Endothelial cell (in vitro differentiated cells): ENCODE data around the gene NEURL1. TPM values are rescaled to one million over a fixed set of nuclear protein-coding genes. Genes with fewer than 3 reads are reported as not detected.
A peak's percentile ranks its signal among the peaks of the same experiment; 100 is the strongest.

ENCODE experiments used
- DNase-seq: peaks from one replicate; pipeline ENCODE4 v3.0.0; 2021; ENCODE audit warnings: low spot score
- H3K27ac Mint-ChIP-seq: one replicate; pipeline ENCODE4 v1.8.0; 2021; ENCODE audit warnings: mixed read lengths, inconsistent platforms; ENCODE audit not compliant: unreplicated experiment
- H3K27me3 Mint-ChIP-seq: one replicate; pipeline ENCODE4 v1.8.0; 2021; ENCODE audit warnings: mild to moderate bottlenecking, moderate library complexity, mixed read lengths, inconsistent platforms; ENCODE audit not compliant: unreplicated experiment
- H3K36me3 Mint-ChIP-seq: one replicate; pipeline ENCODE4 v1.8.0; 2021; ENCODE audit warnings: mild to moderate bottlenecking, low read depth, mixed read lengths, inconsistent platforms; ENCODE audit not compliant: unreplicated experiment
- H3K4me1 Mint-ChIP-seq: one replicate; pipeline ENCODE4 v1.8.0; 2021; ENCODE audit warnings: mild to moderate bottlenecking, mixed read lengths, inconsistent platforms; ENCODE audit not compliant: unreplicated experiment
- H3K4me3 Mint-ChIP-seq: one replicate; pipeline ENCODE4 v1.8.0; 2021; ENCODE audit warnings: mild to moderate bottlenecking, mixed read lengths, inconsistent platforms; ENCODE audit not compliant: unreplicated experiment
- H3K9me3 Mint-ChIP-seq: one replicate; pipeline ENCODE4 v1.8.0; 2021; ENCODE audit warnings: mixed read lengths, inconsistent platforms; ENCODE audit not compliant: unreplicated experiment
- CTCF ChIP-seq: fragments of 200-600 bp; sonication (generic); IDR thresholded peaks from one replicate; pipeline ENCODE4 v1.5.0; 2021; ENCODE audit warnings: antibody characterized with exemption; ENCODE audit not compliant: unreplicated experiment
- total RNA-seq: library from RNA; stranded (reverse); fragmentation: NEBNext Ultra II Directional; extraction: Animal tissue kit (Norgen Biotek cat#: 25700); gene quantifications from one replicate; pipeline ENCODE4 v1.2.1, GENCODE V29; 2021; ENCODE audit not compliant: unreplicated experiment

NEURL1 gene
- total RNA-seq, 1 donor from 2014 or later, result 0.69 TPM

DNA sequence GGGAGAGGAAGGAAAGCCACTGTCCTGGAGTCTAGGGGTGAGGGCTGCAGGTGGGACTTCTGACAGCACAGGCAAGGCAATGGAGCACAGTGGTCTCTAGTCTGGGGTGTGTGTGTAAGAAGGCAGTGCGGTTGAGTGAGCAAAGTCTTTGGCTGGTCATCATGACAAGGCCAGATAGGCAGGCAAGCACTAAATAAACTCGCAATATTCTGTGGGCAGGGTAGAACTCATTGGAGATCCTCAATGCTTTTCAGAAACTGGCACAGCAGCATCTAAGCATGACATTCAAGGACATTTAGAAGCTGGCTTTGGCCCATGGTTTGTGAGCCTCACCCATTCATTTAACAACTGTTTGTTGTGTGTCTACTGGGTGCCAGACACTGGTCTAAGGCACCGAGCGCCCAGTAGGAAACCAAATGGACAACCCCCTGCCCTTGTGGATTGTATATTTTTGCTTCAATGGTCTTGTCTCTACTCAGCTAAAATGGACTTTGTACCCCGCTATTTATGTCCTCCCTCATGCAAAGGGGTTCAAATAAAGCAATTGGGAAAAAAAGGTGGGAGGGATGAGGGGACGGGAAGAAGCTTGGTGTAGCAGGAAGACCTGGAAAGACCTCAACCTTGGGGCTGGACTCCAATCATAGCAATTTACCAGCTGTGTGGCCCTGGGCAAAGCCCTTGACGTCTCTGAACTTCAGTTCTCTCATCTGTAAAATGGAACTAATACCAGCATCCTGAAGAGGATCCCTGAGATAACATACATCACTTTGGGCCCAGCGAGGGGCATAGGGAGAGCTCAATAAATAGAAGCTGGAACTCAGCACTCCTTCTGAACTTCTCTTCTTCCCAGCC, 116.0 kb downstream of the NEURL1 start:
- Mint-ChIP-seq H3K9me3 (no peaks in the 10 kb centered on the region), H3K27me3 (peaks cover 15% of the 10 kb centered on the region), H3K36me3 (peaks cover 65% of the 10 kb centered on the region), H3K4me1 (peaks cover 2% of the 10 kb centered on the region), H3K27ac (no peak overlapping the region), H3K4me3 (peak overlapping the region; percentile 79)
- no peak for TF ChIP-seq CTCF
- DNase-seq, result no peak

- Mint-ChIP-seq H3K4me1 (peaks cover 6% of the 10 kb centered on the region), H3K9me3 (no peaks in the 10 kb centered on the region), H3K27ac (no peak overlapping the region), H3K27me3 (peaks cover 15% of the 10 kb centered on the region), H3K4me3 (no peak overlapping the region), H3K36me3 (peaks cover 66% of the 10 kb centered on the region)
- no peak for TF ChIP-seq CTCF
- DNase-seq, result no peak
These were observed 116.6 kb downstream of the NEURL1 start for GRCh38 chr10:103610083-103610472.

- H3K4me3 Mint-ChIP-seq, result peak overlapping the region; percentile 31
- peaks cover 11% of the 10 kb centered on the region for H3K4me1 Mint-ChIP-seq
- H3K27me3 Mint-ChIP-seq, result peaks cover 15% of the 10 kb centered on the region
- DNase-seq, result no peak
- TF ChIP-seq CTCF, result no peak
- no peak overlapping the region for H3K27ac Mint-ChIP-seq
- peaks cover 63% of the 10 kb centered on the region for H3K36me3 Mint-ChIP-seq
- H3K9me3 Mint-ChIP-seq, result no peaks in the 10 kb centered on the region
These were observed 117.5 kb downstream of the NEURL1 start for GRCh38 chr10:103610921-103611511.

GRCh38 chr10:103612462-103613365, 119.2 kb downstream of the NEURL1 start:
- Mint-ChIP-seq H3K27ac (no peak overlapping the region), H3K36me3 (peaks cover 66% of the 10 kb centered on the region), H3K9me3 (no peaks in the 10 kb centered on the region), H3K27me3 (peaks cover 19% of the 10 kb centered on the region), H3K4me3 (no peak overlapping the region), H3K4me1 (peaks cover 19% of the 10 kb centered on the region)
- TF ChIP-seq CTCF, result no peak
- no peak for DNase-seq
